NCI-H146 (cell line): ENCODE measurements around the gene TTC8.

ENCODE experiments used
- DNase-seq: peaks from one replicate; lab custom pipeline; 2025; lab: John Stamatoyannopoulos, UW

The TTC8 gene

GRCh38 chr14:88868558-88869159 is 44.2 kb downstream of the TTC8 start:
- DNase-seq: peak; percentile 55

GRCh38 chr14:88870777-88871176 is 46.3 kb downstream of the TTC8 start:
- no peak for DNase-seq

- no peak for DNase-seq
Observed at GRCh38 chr14:88871429-88871828, 47.0 kb downstream of the TTC8 start.

- DNase-seq: no peak
Observed at GRCh38 chr14:88872976-88873375, 48.5 kb downstream of the TTC8 start.

- DNase-seq: no peak
Observed at GRCh38 chr14:88877192-88877591, 52.7 kb downstream of the TTC8 start.

GRCh38 chr14:88879022-88879421 is 54.6 kb downstream of the TTC8 start:
- no peak for DNase-seq

- no peak for DNase-seq
Observed at GRCh38 chr14:88882236-88882635, 57.8 kb downstream of the TTC8 start.

GRCh38 chr14:88895116-88895515 is 70.7 kb downstream of the TTC8 start:
- peak; percentile 3 for DNase-seq

GRCh38 chr14:88901189-88901588 is 76.7 kb downstream of the TTC8 start:
- peak; percentile 2 for DNase-seq

GRCh38 chr14:88901991-88902390 is 77.5 kb downstream of the TTC8 start:
- DNase-seq: no peak

GRCh38 chr14:88902850-88903249 is 78.4 kb downstream of the TTC8 start:
- no peak for DNase-seq

GRCh38 chr14:88904206-88904647 is 79.8 kb downstream of the TTC8 start:
- no peak for DNase-seq

GRCh38 chr14:88904864-88905263 is 80.4 kb downstream of the TTC8 start:
- no peak for DNase-seq

- no peak for DNase-seq
Observed at GRCh38 chr14:88908216-88908615, 83.8 kb downstream of the TTC8 start.

- DNase-seq: no peak
Observed at GRCh38 chr14:88910386-88910785, 85.9 kb downstream of the TTC8 start.

GRCh38 chr14:88911809-88912208 is 87.4 kb downstream of the TTC8 start:
- no peak for DNase-seq

GRCh38 chr14:88914956-88915355 is 90.5 kb downstream of the TTC8 start:
- DNase-seq: no peak

GRCh38 chr14:88919502-88919901 is 95.1 kb downstream of the TTC8 start:
- DNase-seq: no peak
